NCI-H524 treated with DMSO at 0.1 percent for 48 hours (cell line): Measurements from ENCODE around the gene TUBB1.
"Not testable (repeated sequence)": the region's sequence is repeated elsewhere in the genome, so short reads cannot be mapped to it uniquely, and the experiment has no call there.

ENCODE experiments used
- DNase-seq: peaks from one replicate; lab custom pipeline; 2025; lab: John Stamatoyannopoulos, UW

TUBB1 gene

DNA sequence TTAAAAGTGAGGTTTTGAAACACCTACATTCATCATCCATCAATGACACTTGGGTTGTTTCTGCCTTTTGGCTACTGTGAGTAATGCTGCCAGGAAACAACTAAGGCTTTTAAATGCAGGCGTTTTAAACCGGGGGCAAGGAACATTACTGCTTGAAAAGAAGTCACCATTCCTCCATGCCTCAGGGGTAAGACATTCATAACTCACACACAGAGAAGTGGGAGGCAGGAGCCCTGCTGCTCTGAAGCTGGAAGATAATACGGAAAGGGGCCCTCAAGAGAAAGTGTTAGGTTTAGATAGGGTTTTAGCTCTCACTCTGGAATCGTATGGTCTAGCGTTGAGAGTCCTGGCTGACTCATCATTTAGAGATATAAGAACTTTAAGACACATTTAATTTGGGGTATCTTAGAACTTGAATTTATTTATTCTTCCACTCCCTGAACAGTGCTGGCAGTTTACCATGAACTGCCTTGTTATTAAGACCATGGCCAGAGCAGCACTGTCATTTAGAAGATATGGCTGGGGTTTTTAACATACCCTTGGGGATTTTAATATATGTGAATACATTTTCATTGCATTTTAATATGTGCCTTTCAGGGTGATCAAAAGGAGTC lies 1.8 kb downstream of the TUBB1 start:
- DNase-seq, result no peak

DNA sequence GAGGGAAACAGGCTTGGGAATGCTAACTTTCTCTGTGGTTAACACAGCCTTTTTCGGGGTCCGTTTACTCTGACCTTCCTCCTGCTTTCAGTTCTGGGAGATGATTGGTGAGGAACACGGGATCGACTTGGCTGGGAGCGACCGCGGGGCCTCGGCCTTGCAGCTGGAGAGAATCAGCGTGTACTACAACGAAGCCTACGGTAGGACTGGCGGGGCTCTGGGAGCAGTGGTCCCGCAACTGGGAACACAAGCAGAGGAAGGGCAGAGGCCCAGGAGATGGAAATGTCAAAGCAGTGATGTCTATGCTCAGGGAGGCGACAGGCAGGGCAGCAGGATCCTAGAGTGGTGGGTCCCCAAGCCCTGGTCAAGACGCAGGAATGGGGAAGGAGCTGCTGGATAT lies 3.5 kb downstream of the TUBB1 start:
- DNase-seq, result no peak

DNA sequence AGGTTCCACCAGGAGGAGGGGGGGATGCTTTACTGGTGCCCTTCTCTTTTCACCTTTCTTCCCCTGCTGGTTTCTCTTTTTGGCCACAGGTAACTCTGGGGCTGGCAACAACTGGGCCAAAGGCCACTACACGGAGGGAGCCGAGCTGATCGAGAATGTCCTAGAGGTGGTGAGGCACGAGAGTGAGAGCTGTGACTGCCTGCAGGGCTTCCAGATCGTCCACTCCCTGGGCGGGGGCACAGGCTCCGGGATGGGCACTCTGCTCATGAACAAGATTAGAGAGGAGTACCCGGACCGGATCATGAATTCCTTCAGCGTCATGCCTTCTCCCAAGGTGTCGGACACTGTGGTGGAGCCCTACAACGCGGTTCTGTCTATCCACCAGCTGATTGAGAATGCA lies 4.4 kb downstream of the TUBB1 start:
- DNase-seq, result no peak

DNA sequence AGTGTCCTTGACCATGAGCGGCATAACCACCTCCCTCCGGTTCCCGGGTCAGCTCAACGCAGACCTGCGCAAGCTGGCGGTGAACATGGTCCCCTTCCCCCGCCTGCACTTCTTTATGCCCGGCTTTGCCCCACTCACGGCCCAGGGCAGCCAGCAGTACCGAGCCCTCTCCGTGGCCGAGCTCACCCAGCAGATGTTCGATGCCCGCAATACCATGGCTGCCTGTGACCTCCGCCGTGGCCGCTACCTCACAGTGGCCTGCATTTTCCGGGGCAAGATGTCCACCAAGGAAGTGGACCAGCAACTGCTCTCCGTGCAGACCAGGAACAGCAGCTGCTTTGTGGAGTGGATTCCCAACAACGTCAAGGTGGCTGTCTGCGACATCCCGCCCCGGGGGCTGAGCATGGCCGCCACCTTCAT lies 4.9 kb downstream of the TUBB1 start:
- DNase-seq, result no peak

DNA sequence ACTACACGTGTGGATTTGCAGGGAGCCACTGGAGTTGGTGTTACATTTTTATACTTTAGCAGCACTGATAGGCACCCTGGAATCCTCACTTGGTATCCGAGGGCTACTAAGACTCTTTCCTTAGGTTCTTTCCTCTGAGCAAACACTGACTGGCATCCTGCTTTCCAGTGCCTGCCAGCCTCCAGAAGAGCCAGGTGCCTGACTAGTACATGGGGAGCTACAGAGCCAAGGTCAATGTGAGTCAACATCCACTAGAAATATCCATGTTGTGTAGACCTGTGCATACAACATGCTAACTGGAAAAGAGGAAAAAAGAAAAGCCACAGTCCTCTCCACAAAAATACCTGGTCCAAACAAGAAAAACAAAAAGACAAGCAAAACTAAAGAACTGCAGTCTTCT lies 5.9 kb downstream of the TUBB1 start:
- no peak for DNase-seq

DNA sequence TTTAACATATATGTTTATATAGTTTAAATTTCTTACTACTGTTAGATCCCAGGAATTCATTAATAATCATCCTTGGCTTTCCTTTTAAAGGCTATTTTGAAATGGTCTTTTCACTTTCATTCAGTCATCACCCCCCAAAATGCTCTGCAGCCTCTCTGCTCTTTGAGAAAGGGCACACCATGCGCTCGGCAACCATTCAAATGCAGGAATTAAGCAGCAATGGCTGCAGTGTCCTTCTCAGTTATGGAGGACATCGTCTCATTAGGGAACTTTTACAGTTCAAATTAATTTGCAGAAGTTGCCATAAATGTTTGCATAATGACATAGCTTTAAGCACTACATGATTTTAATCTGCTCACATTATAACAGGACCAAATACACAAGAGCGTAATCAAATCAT lies 6.3 kb downstream of the TUBB1 start:
- no peak for DNase-seq

DNA sequence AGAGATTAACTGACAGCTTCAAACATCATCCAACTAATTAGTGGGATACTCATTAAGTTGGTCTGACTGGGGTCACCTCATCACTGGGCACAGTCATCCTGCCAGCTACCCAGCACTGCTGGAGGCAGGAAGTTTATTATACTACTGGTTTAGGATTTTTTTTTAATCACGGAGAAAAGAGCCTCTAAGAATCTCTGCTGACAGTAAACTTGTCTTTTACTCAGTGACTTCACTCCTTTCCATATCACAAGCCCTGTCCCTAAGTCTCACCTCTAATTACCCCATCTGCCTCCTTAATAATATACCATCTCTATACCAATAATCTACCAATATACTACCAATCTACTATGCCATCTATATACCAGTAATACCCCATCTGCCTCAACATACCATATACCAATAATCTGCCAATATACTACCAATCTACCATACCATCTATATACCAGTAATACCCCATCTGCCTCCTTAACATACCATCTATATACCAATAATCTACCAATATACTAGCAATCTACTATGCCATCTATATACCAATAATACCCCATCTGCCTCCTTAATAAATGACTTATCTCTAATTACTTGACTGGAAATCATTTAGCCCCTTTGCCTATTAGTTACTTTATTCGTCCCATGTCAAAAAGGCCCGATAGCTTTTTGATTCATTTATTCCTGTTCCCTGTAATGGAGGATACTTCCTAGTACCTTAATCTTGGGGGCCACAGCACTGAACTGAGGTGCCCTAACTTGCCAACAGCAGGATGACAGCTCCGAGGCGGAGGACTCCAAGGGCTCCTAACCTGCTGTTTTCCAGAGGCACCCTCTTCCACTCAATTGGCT lies 7.9 kb downstream of the TUBB1 start:
- no peak for DNase-seq

DNA sequence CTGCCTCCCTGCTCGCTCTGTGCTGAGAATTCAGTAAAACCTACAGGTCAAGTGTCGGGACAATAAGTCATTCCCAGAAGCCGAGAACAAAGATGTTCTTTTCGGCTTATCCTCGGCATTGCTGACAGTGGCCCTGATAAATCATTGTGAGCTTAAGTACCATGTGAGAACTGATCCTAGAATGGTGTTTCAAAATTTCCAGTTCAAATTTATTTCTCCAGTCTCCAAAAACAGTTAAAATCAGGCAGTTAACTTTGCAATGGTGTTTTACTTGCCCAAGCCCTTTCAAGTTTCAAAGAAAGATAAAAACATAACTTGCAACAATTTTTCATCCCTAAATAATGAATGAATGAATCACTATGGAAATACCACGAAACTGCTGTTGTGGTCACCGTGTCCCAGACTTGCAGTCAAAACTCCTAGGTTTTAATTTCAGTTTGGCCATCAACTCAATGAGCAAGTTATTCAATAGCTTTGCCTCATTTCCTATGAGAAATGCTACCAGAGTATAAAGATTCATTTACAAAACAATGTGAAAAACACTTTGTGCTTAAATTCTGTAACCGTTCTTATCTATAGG lies 8.6 kb downstream of the TUBB1 start:
- no peak for DNase-seq

DNA sequence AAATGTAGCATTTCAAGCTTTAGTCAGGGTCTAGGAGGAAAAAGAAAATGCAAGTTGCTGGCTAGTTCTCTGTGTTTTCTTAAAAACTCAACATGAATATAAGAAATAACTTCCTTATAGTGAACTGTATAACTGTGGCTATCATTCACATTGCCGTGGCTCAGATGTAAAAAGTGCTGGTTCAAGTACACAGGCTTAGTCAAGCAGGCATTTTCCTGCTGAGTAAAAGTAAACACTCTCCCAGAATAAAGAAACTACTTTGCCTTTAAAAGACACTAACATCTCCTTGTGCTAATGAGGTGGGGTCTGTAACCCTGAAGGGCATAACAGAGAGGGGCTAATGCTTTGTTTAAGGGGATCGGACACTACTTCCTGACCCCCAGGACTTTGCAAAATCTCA lies 9.6 kb downstream of the TUBB1 start:
- no peak for DNase-seq

DNA sequence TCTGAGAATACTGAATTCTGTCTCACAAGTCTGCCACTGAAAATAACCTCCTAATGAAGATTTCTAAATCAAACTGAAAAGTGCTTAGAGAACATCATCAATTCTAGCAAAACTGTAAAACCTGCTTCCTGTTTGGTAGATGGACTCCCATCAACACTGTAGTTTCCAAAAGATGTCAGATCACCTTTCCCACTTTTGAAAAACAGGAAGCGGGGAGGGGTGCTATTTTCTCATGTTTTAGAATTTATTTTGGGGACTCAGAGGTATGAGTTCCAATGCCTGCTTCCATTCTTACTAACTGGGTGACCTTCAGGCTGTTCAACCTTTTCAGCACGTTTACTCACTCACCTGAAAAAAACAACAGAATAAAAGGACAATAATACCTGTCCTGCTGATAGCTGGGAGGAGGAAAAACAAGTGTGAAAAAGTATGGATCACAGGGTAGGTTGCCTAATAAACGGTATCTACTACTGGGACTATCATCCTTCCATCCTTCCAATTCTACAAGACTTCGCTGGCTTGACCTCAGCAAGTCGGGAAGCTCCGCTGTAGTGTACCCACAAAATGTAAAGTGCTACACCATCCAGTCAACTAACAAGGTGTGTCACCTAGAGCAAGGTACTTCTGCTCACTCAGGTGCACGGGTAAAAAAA lies 11.8 kb downstream of the TUBB1 start:
- no peak for DNase-seq

DNA sequence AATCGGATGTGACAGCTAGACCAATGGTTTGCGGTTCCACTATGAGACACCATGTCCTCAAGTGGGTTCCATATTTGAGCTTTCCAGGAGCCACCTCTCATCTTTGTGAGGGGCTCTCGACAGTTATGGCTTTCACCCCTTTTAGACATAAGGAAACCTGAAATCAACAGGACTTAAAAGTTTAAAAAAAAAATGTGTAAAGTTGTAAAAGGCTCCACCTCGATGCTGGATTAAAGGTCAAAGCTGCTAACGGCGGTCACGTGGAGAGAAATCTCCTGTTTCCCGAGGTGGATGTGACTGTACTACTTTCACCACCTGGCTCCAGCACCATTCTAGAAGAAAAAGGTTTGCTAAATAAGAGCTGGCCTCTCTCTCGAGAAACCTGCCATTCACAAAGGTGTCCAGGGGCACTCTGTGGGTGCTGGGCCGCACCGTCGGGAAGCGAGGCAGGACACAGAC lies 12.4 kb downstream of the TUBB1 start:
- DNase-seq, result no peak

DNA sequence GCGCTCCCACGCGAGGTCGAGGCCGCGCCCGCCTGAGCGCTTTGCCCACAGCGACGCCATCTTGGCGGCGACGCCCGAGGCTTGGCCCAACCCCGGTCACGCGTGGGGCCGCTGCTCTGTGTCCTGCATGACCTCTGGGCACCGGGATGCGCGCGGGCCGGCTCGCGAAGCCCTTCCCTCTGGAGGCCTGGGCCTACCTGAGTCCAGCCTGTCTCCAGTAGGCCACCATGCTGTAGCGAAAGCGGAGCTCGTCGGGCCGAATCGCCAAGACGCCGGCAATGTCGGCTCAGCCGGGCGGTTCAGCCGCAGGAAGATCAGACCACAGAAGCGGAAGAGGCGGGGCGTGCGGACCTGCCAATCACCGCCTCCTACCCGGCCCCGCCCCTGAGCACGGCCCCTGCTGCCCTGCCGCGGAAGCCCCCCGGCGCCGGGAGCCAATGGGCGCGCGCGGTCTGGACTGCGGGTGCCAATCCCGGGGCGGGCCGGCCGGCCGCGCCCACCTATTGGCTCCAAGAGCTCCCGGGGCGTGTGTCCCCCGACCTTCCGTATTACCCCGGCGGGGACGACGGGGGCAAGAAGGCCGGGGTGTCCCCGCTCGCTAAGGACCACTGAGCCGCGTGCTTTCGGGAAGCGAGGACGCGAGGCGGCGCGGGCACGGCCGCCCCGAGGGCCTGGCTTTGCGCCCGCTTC lies 12.9 kb downstream of the TUBB1 start, which contains the start of gene ATP5F1E:
Gene ATP5F1E (minus strand): TSS at position 313 of the 690 bp plus-strand sequence. CDS start 84 bp downstream, at position 229.
- peak; percentile 77 for DNase-seq

DNA sequence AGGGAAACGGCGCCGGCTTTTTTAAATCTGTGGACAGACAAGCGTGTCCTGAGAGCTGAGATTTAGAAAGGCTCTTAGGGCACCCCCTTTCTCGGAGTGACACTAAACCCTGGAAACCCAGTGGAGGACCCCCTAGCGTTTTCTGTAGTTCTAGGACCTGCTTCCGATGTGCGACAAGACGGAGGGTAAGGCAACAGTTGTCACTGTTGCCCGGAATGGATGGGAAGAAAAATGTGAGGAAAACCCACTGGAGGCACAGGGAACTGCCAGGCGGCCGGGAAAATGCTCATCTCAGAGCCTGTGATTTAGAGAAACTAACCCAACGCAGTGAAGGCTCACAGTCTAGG lies 13.5 kb downstream of the TUBB1 start:
- DNase-seq, result peak; percentile 41

DNA sequence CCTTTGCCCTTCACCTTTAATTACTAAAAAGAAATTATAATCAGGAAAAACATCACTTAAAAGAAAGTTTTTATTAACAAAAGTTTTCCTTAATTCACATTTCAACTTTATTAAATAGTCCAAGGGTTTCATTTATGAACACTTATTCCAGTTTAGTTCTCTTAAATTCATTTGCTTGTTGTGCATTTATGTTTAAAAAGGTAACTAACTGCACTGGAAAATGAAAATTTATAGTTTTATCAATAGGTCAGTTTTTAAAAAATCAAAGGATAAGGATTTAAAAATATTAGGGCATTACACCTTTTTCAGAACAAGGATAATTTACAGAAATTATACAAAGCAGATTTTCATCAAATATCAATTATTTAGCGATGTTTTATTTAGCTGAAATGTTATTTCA lies 13.9 kb downstream of the TUBB1 start:
- no peak for DNase-seq

DNA sequence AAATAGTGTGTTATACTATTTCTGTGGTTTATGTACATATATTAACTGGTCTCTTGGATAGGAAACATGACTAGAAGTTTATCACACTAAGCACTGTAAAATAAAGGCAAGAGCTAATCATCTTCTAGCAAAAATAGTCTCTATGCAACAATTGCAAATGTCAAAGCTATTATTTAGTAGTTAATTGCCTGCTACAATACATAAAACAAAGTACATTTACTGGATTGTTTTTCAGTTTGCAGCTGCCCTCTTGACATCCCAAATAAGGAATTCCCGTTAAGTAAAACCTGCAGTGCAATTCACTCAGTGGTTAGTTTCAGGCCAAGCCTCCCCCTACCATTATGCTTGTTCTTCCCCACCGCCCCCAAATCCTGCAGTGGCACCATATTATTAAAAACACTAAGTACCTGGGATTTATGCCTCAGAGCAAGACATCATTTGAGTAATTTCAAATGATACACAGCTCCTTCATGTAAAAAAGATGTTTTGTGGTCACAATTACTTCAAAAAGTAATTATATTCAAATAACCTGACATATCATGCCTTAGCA lies 14.5 kb downstream of the TUBB1 start:
- no peak for DNase-seq

DNA sequence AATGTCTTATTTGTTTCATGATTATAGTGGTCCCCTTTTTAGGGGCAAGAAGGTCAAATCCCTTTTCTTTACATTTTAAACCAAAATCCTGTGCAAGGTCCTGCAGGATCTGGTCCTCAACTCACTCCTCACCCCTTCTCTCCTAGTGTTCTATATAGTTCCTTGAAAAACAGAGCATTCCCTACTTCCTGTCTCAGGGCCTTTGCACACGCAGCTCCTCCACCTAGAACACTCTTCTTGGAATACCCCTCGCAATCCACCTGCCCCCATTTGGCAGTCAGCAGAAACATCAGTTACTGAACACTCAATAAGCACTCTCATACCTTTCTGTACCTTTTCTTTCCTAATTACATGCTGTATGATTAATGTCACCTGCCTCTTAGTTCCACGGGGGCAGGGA lies 16.2 kb downstream of the TUBB1 start:
- no peak for DNase-seq

DNA sequence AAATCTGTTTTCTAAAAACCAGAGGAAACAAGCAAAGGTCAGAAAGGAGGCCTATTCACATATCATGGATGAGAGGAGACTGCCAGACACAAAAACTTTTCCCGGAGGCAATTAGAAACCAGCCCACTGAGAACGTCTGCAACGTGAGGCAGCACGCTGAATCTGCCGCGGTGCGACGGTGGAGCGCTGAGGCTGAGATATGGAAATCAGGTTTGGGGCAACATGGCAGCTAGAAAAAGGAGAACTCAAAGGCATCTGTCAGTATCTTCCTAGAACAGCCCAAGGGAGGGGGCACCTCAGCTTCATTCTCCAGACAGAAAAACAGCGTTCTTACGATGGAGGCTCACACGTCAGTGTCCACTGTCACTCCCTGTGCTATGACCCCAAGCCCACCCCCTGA lies 18.2 kb downstream of the TUBB1 start:
- DNase-seq, result no peak

DNA sequence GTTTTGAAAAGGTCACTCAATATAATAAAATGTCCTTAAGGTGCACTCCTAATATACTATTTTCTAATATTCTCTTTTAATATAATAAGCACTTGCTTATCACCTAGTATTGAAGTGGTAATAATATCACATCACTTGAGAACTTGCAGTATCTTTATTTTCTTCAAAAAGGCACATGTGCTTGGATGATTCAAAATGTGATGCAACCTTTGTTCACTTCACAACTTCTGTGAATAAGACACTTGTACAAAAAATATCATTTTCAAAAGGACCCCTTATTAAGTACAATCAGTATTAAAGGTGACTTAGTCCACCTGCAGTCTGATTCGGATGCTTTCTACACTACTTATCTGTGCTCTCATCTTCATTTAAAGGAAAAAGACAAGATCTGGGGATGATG lies 20.0 kb downstream of the TUBB1 start:
- no peak for DNase-seq

DNA sequence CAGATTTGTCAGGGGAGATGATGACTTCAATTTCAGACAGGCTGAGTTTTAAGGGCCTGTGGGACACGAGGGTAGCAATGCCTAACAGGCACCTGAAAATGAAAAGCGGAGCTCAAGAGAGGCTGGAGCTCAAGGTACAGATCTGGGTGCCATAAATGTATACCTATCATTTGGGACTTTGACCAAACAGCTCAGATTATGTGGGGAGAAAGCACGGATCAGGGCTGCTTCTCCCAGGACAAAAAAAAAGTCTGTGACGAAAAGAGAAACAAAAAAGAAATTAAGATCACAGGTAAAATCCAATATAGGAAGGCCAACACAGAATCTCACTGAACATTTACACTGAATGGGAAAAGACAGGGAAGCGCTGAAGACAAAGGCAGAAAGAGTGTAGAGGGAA lies 21.4 kb downstream of the TUBB1 start:
- no peak for DNase-seq

DNA sequence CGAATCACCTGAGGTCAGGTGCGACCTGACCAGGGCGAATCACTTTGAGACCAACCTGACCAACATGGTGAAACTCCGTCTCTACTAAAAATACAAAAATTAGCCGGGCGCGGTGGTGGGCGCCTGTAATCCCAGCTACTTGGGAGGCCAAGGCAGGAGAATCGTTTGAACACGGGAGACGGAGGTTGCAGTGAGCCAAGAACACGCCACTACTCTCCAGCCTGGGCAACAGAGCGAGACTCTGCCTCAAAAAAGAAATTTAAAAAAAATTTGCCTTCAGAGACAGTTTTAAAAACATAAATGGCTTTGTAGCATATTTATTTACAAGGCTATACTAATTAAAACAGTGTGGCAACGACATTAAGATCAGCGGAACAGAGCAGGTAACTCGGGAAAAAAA lies 22.3 kb downstream of the TUBB1 start:
- not testable (repeated sequence) for DNase-seq

DNA sequence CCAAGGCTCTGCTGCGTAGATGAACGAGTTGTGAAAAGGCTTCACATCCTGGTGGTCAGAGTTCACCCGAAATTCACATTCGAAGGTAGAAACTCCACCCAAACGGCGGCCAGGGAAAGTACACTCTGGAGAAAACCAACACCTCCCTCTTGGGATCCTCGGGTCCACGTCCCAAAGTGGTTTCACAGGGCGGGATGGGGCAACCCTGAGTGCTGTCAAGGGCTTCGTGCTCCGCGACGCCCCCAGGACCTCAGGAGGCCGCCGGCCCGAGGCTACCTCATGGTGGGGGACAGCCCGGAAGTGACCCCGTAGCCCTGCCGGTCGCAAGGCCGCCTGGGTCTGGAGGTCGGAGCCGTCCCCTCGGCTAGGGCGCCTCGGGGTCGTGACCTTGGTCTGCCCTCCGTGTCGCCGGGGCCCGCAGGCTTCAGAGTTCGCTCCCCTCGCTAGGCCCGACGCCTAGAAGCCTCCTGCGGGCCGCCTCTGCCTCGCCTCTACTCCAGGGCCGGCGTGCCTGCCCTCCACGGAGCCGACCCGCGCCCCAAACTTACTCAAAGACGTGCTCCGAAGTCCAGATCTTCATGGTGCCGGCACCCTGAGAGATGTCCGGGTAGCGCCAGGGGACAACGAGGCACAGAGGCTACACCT lies 23.0 kb downstream of the TUBB1 start, which contains the start of gene PRELID3B:
Gene PRELID3B (minus strand): TSS at position 636 of the 645 bp plus-strand sequence. CDS start 56 bp downstream, at position 580.
- DNase-seq, result no peak
